Measurements from ENCODE around the gene HPCAL1.

Gene HPCAL1

GRCh38 chr2:10269711-10270610, 32.7 kb upstream of the HPCAL1 start:
- DNase-seq (ENCODE audit: low read depth): no peak

GRCh38 chr2:10271509-10271908, 31.2 kb upstream of the HPCAL1 start:
- no peak for DNase-seq (ENCODE audit: low read depth)

DNA sequence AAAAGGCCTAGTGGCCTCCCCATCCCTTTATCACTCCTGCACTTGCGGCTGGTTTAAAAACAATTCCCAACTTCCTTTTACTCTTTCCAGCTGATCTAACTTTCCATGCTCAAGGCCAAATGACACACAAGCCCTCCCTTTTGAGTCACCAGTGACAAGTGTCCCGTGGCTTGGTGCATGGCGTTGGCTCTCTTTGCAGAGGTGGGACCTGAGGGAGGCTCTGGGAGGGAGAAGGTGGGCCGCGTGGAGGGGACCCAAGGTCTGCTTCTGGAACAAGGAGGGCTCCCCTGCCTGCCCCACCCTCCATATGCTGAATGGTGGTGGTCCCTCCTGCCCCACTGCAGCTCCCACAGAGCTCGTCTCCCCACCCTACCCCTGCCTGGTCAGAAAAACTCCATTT, 30.8 kb upstream of the HPCAL1 start:
- no peak for DNase-seq (ENCODE audit: low read depth)

DNA sequence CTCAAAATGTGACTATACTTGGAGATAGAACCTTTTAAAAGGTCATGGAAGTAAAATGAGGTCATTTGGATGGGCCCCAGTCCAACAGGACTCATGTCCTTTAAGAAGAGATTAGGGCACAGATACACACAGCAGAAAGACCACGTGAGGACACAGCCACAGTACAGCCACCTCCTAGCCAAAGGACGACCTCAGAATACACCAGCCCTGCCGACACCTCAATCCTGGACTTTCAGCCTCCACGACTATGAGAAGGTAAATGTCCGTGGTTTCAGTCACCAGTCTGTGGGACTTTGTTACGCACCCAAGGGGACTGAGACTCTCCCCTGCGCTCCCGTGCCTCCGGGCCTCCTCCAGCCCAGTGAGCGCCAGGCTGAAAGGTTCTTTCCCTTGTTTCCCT, 30.2 kb upstream of the HPCAL1 start:
- DNase-seq (ENCODE audit: low read depth): no peak

GRCh38 chr2:10273215-10274175, 29.2 kb upstream of the HPCAL1 start:
- no peak for DNase-seq (ENCODE audit: low read depth)

DNA sequence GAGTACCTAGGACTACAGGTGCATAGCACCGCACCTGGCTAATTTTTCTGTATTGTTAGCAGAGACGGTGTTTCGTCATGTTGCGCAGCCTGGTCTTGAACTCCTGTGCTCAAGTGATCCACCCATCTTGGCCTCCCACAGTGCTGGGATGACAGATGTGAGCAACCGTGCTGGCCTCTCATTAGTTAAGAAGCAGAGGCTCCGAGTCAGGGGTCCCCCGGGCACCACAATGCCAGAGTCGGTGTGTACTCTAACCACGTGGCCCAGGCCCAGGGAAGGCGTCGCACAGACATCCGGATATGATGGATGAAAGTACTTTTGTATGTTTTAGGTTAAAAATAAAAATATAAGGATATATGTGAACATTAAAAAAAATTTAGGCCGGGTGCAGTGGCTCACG, 28.3 kb upstream of the HPCAL1 start:
- DNase-seq (ENCODE audit: low read depth): no peak

DNA sequence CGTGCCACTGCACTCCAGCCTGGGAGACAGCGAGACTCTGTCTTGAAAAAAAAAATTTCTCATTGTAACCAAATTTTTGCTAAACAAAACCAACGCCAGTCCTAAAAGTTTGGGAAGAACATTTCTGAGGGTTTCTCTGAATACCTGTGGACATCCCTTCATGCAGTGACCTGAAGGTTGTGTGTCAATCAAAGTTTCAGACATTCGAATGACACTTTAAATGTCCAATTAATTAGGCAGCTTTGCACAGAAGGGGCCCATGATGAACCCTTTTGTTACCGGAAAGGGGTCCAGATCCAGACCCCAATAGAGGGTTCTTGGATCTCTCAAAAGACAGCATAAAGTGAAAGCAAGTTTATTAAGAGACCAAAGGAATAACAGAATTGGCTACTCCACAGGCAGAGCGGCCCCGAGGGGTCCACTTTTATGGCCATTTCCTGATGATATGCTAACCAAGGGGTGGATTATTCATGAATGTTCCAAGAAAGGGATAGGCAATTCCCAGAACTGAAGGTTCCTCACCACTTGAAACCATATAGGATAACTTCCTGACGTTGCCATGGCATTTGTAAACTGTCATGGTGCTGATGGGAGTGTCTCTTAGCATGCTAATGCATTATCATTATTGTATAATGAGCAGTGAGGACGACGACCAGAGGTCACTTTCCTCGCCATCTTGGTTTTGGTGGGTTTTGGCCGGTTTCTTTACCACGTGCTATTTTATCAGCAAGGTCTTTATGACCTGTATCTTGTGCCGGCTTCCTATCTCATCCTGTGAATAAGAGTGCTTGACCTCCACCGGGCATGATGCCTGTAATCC, 27.5 kb upstream of the HPCAL1 start:
- DNase-seq (ENCODE audit: low read depth): no peak

GRCh38 chr2:10276481-10277292, 26.0 kb upstream of the HPCAL1 start:
- no peak for DNase-seq (ENCODE audit: low read depth)

GRCh38 chr2:10277293-10278028, 25.2 kb upstream of the HPCAL1 start:
- DNase-seq (ENCODE audit: low read depth): no peak

DNA sequence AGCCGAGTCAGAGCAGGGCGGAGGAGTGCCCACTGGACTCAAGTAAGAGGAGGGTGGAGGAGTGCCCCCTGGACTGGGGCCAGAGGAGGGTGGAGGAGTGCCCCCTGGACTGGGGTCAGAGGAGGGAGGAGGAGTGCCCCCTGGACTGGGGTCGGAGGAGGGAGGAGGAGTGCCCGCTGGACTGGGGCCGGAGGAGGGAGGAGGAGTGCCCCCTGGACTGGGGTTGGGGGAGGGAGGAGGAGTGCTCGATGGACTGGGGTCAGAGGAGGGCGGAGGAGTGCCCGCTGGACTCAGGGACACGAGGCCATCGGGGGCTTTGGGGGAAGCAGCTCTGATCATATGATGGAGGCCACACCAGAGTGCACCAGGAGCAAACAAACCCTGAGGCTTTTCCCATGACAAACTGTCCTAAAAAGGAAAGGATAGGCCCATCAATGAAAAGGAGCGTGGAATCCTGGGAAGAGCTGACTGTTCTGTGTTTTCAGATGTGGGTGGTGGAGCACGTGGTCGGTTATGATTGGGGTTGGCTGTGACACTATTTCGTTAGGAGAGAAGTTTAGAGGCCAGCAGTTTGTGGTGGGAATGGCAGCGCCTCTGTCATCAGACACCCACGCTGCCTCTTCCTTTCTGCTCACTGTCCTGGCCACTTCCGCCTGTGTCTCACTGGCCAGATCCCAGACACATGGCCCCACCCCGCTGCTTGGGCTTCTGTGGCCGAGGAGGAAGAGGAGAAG, 24.5 kb upstream of the HPCAL1 start:
- no peak for DNase-seq (ENCODE audit: low read depth)

GRCh38 chr2:10278763-10279471, 23.8 kb upstream of the HPCAL1 start:
- DNase-seq (ENCODE audit: low read depth): no peak

DNA sequence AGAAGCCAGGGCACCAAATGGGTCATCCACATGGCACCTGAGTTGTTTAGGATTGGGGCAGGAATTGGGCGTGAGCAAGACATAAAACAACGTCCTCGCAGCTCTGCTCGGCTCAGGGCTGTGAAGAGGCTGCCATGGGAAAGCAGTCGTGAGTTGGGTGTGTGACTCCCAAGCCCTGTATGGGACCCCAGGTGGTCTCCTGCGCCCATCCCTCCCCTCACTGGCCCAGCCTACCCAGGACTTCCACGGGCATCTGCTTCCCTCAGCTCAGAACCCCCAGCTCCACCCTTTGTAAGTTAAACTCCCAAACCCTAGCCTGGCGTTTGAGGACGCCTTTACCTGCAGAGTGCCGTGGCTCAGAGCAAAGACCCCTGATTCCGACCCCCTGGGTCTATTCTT, 23.2 kb upstream of the HPCAL1 start:
- DNase-seq (ENCODE audit: low read depth): no peak

- no peak for DNase-seq (ENCODE audit: low read depth)
These were observed 22.7 kb upstream of the HPCAL1 start for GRCh38 chr2:10279946-10280463.

DNA sequence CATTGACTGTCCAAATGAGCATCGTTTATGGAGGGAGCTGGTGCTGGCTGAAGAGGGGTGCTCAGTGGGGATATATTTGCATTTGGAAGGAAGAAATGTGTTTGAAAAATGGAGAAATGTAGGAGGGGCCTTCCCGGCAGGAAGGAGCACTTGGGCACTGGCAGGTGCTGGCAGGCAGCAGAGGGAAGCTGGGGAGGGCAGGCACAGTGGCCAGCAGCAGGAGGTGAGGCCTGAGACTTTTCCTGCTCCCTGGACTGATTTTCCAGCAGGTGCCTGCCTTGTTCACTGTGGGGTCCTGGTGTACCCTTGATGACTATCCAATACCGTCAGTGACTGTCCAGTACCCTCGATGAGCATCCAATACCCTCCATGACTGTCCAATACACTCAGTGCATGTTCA, 20.8 kb upstream of the HPCAL1 start:
- no peak for DNase-seq (ENCODE audit: low read depth)

- no peak for DNase-seq (ENCODE audit: low read depth)
These were observed 20.0 kb upstream of the HPCAL1 start for GRCh38 chr2:10282611-10283105.

DNA sequence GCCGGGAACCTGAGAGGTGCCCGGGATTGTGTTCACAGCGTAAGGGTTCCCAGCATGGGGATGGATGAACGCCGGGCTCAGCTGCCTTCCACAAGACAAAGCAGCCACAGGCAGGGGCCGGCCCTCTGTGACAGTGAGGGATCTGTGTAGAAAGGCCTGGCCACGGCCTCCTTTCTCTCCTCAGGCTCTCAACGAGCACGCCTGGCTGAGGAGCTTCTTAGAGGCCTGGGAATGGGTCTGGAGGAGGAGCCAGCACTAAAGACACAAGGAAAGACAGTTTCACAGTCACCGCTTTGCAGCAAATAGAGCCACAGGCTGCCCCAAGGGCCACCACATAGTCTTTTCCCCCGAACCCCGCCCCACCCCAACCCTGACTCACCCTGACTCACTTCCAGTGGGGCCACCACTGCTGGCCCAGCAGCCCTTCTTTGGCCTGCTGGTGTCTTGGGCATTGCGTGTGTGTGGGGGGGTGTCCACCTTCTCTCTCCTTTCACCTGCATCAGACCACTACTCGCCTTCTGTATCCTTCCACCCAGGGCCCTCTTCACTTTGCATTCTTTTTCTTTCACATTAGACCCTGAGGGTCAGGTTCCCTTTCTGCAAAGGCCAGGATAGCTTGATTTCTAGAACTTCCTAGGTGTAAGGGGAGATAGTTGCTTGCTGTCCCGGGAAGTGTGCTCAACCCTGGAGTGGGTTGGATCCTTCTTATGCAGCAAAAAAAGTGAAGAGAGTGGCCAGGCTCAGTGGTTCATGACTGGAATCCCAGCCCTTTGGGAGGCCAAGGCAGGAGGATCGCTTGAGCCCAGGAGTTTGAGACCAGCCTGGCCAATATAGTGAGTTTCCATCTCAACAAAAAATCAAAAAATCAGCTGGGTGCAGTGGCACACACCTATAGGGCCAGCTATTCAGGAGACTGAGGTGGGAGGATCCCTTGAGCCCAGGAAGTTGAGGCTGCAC, 19.3 kb upstream of the HPCAL1 start:
- no peak for DNase-seq (ENCODE audit: low read depth)

DNA sequence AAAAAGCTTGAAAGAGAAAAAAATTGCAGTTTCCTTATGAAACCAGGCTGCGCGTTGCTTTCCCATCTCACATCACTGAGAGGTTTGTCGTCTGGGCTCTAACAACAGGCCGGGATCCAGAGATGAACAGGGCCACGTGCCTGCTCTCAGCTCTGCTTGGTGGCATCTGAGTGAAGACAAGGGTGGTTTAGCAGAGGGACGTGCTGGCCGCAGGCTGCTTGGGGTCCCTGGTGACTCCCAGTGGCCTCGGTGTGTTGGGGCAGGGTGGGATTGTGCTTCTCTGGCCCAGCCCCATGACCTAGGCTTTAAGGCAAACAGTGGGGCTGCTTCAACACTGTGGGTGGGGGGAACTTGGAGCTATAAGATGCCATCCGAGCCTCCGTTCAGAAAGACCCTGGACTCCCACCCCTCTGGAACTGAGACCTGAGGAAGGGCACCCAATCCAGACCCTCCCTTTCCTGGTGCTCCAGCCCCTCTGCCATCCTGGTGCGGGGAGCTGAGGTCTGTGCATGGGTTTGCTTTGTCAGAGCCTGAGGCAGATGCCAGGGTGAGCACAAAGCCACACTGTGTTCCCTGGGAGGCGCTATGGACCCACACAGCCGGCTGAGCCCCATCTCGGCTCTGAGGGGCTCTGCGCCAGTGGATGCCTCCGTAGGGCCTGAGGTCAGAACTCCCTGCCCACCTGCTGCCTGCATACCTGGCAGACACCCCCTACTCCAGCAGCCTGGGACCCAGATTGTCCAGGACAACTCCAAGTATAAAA, 18.4 kb upstream of the HPCAL1 start:
- no peak for DNase-seq (ENCODE audit: low read depth)

Data from activated T-cell treated with anti-CD3 and anti-CD28 coated beads for 24 hours (primary cell).